Measurements from ENCODE around the gene CELF2. TPM values are rescaled to one million over a fixed set of nuclear protein-coding genes. Genes with fewer than 3 reads are reported as not detected.

CELF2 gene
- total RNA-seq, 1 donor, result 21.9 TPM

DNA sequence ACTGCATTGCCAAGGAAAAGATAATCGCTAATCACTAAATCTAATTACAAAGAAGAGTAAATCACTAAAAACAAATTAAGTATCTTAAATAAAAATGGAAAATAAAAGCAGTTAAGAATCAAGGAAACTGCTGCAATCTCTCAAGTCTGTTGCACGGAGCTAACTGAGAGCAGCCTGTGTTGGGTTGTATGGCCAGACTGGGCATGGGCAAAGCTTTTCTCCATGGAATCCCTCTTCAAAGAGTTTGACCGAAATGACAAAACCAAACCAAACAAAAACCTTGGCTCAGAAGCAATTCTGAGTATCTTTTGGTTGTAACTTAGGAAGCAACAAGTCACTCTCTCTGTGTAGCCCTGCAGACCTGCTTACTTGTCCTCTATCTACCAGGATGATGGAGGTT is 78.8 kb downstream of the CELF2 start:
- TF ChIP-seq, protein P1, sequence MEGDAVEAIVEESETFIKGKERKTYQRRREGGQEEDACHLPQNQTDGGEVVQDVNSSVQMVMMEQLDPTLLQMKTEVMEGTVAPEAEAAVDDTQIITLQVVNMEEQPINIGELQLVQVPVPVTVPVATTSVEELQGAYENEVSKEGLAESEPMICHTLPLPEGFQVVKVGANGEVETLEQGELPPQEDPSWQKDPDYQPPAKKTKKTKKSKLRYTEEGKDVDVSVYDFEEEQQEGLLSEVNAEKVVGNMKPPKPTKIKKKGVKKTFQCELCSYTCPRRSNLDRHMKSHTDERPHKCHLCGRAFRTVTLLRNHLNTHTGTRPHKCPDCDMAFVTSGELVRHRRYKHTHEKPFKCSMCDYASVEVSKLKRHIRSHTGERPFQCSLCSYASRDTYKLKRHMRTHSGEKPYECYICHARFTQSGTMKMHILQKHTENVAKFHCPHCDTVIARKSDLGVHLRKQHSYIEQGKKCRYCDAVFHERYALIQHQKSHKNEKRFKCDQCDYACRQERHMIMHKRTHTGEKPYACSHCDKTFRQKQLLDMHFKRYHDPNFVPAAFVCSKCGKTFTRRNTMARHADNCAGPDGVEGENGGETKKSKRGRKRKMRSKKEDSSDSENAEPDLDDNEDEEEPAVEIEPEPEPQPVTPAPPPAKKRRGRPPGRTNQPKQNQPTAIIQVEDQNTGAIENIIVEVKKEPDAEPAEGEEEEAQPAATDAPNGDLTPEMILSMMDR (IDR thresholded peaks at IDR 0.05; ENCODE audit: insufficient read depth, low read length), result no peak
- DNase-seq (ENCODE audit: low read depth), result no peak
- no peak overlapping the region for H3K4me3 ChIP-seq (ENCODE audit: low read depth, low read length)

- H3K4me3 ChIP-seq (ENCODE audit: low read depth, low read length), result no peak overlapping the region
- TF ChIP-seq, protein P1 (IDR thresholded peaks at IDR 0.05; ENCODE audit: insufficient read depth, low read length), result no peak
- DNase-seq (ENCODE audit: low read depth), result no peak
These were observed 80.0 kb downstream of the CELF2 start for GRCh38 chr10:11097686-11098085.

- TF ChIP-seq, protein P1 (IDR thresholded peaks at IDR 0.05; ENCODE audit: insufficient read depth, low read length), result no peak
These were observed 81.0 kb downstream of the CELF2 start for GRCh38 chr10:11098666-11099065.

GRCh38 chr10:11104772-11105675 is 87.4 kb downstream of the CELF2 start:
- DNase-seq (ENCODE audit: low read depth), result no peak
- no peak overlapping the region for H3K4me3 ChIP-seq (ENCODE audit: low read depth, low read length)
- TF ChIP-seq, protein P1 (IDR thresholded peaks at IDR 0.05; ENCODE audit: insufficient read depth, low read length), result no peak

More at GRCh38 chr10:11098666-11099065, 81.0 kb downstream of the CELF2 start:
- no peak overlapping the region for H3K4me3 ChIP-seq (ENCODE audit: low read depth, low read length)
- DNase-seq (ENCODE audit: low read depth), result peak; percentile 47

- TF ChIP-seq, protein P1 (IDR thresholded peaks at IDR 0.05; ENCODE audit: insufficient read depth, low read length), result no peak
- H3K4me3 ChIP-seq (ENCODE audit: low read depth, low read length), result no peak overlapping the region
- DNase-seq (ENCODE audit: low read depth), result no peak
These were observed 88.0 kb downstream of the CELF2 start for GRCh38 chr10:11105676-11106004.

DNA sequence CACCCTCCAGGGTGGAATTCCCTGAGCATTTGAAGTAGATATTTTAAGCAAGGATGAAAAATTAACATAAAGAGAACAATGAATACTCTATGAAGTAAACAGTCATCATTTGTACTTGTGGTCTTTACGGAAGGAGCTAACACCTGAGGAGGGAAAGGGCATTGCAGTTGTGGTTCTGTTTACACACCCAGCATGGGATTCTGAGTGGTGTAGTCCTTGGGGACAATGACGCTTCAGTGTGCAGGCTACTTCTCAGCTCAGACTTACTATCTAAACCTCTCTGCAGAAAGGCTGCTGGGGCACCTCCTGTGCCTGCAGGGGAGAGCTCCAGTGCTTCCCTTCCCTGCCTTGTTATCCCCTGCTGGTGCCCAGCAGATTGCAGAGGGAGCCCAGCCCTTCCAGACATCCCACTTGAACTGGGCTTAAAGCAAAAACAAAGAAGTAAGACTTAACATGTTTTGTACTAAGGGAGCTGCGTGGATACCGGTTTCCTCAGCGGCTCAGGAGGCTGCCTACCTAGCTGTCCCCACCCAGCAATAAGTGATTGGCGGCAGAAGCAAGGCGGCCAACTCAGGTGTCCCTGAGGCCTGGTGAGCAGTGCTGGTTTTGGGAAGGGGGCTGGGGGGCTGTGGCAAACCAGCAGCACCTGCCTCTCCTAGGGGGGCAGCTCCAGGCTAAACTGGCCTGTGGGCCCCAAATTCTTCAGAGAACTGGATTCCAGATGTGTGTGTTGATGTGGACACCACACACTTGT is 89.1 kb downstream of the CELF2 start:
- no peak for DNase-seq (ENCODE audit: low read depth)
- TF ChIP-seq, protein P1 (IDR thresholded peaks at IDR 0.05; ENCODE audit: insufficient read depth, low read length), result no peak
- no peak overlapping the region for H3K4me3 ChIP-seq (ENCODE audit: low read depth, low read length)

Data from fibroblast of the aortic adventitia (primary cell).